Measurements from ENCODE around the gene FOXP1.

The FOXP1 gene

DNA sequence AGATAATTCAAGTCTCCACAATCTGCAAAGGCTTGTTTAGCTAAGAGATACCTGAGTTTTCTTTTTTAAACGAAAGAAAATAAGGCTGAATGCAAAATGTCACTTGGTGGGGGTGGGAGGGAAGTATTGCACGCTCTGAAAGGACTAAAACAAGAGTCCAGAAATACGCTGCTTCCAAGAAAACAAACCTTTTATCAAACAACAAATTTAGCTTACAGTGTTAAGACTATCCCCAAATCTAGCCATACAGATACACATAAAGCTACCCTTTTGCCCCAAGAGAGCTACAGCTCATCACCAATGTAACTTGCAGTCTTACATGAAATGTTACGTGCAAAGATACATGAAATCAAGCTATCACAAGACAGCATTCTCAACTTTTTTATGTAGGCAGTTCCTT lies 522.5 kb downstream of the FOXP1 start:
- TF ChIP-seq, protein P1, sequence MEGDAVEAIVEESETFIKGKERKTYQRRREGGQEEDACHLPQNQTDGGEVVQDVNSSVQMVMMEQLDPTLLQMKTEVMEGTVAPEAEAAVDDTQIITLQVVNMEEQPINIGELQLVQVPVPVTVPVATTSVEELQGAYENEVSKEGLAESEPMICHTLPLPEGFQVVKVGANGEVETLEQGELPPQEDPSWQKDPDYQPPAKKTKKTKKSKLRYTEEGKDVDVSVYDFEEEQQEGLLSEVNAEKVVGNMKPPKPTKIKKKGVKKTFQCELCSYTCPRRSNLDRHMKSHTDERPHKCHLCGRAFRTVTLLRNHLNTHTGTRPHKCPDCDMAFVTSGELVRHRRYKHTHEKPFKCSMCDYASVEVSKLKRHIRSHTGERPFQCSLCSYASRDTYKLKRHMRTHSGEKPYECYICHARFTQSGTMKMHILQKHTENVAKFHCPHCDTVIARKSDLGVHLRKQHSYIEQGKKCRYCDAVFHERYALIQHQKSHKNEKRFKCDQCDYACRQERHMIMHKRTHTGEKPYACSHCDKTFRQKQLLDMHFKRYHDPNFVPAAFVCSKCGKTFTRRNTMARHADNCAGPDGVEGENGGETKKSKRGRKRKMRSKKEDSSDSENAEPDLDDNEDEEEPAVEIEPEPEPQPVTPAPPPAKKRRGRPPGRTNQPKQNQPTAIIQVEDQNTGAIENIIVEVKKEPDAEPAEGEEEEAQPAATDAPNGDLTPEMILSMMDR (IDR thresholded peaks at IDR 0.05; ENCODE audit: unreplicated experiment in 3 of 3) = no peak
- Mint-ChIP-seq H3K36me3 (ENCODE audit: low read depth) (no peaks in the 10 kb centered on the region), H3K4me1 (peaks cover 15% of the 10 kb centered on the region), H3K4me3 (peak overlapping the region in 1 of 3 experiments; percentile 6), H3K27ac (peak overlapping the region in 1 of 3 experiments; percentile 61), H3K27me3 (ENCODE audit: low read depth) (peaks cover 4% of the 10 kb centered on the region), H3K9me3 (no peaks in the 10 kb centered on the region)

DNA sequence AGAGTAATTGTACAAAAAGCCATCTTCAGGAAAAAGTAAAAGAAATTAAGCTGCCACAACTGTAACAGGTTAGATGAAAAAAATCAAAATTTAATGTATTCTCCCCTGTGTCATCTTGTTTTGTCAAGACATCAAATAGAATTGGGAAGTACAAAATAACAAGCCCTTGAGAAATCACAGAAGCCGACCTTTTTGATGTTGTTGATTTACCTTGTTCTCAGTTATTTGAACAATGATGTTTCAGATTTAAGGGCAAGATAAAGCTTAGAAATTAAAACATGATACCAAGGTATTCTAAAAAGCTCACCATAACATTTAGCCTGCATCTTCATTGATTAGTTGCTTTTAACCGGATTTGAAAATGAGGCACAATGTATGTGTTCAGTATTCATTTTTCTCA lies 523.0 kb downstream of the FOXP1 start:
- Mint-ChIP-seq H3K27ac (peak overlapping the region in 1 of 3 experiments; percentile 61), H3K9me3 (no peaks in the 10 kb centered on the region), H3K36me3 (ENCODE audit: low read depth) (no peaks in the 10 kb centered on the region), H3K4me1 (peaks cover 15% of the 10 kb centered on the region), H3K4me3 (no peak overlapping the region), H3K27me3 (ENCODE audit: low read depth) (peaks cover 4% of the 10 kb centered on the region)
- TF ChIP-seq, protein P1 (IDR thresholded peaks at IDR 0.05; ENCODE audit: unreplicated experiment in 3 of 3) = no peak

DNA sequence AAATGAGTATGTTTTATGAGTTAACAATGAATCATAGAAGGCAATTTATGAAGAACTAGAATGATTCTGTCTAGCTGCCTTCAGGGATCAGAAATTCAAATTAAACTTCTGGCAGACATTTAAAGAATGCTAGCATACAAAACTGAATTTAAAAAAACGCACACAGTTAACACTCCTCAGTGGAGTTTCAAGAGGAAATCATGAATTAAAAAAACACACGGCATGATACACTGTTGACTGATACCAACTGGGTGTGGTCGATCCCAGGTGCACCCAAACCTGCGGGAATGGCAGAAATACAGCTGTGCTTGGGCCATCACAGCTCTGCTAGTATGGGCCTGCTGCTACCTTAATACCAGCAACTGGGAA lies 526.0 kb downstream of the FOXP1 start:
- H3K27me3 Mint-ChIP-seq (ENCODE audit: low read depth) = peaks cover 4% of the 10 kb centered on the region
- H3K36me3 Mint-ChIP-seq (ENCODE audit: low read depth) = no peaks in the 10 kb centered on the region
- TF ChIP-seq, protein P1 (IDR thresholded peaks at IDR 0.05; ENCODE audit: unreplicated experiment in 3 of 3) = no peak

DNA sequence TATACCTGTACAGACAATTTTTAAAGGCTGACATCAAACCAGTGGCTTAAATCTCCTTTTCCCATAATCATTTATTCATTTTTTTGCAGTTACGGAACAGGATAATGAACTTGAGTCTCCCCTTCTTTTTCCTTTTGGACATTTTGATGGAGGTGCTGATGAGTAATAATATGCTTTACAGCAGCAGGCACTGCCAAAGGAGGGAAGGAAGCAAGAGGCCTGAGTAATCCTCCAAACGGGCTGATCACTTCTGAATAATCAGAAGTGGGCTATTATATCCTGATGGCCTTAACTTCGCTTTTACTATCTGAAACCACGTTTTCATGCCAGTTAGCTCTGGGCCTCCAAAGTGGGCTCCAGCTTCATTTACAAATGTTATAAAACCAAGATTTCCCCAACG lies 527.2 kb downstream of the FOXP1 start:
- H3K4me3 Mint-ChIP-seq = no peak overlapping the region
- no peaks in the 10 kb centered on the region for H3K9me3 Mint-ChIP-seq
- H3K27ac Mint-ChIP-seq = no peak overlapping the region
- peaks cover 10% of the 10 kb centered on the region for H3K36me3 Mint-ChIP-seq (ENCODE audit: low read depth)
- peaks cover 53% of the 10 kb centered on the region for H3K4me1 Mint-ChIP-seq
- TF ChIP-seq, protein P1 (IDR thresholded peaks at IDR 0.05; ENCODE audit: unreplicated experiment in 3 of 3) = no peak
- H3K27me3 Mint-ChIP-seq (ENCODE audit: low read depth) = peaks cover 4% of the 10 kb centered on the region

More for the DNA sequence above, 526.0 kb downstream of the FOXP1 start:
- Mint-ChIP-seq H3K4me3 (no peak overlapping the region), H3K27ac (no peak overlapping the region), H3K4me1 (peaks cover 42% of the 10 kb centered on the region), H3K9me3 (no peaks in the 10 kb centered on the region)

DNA sequence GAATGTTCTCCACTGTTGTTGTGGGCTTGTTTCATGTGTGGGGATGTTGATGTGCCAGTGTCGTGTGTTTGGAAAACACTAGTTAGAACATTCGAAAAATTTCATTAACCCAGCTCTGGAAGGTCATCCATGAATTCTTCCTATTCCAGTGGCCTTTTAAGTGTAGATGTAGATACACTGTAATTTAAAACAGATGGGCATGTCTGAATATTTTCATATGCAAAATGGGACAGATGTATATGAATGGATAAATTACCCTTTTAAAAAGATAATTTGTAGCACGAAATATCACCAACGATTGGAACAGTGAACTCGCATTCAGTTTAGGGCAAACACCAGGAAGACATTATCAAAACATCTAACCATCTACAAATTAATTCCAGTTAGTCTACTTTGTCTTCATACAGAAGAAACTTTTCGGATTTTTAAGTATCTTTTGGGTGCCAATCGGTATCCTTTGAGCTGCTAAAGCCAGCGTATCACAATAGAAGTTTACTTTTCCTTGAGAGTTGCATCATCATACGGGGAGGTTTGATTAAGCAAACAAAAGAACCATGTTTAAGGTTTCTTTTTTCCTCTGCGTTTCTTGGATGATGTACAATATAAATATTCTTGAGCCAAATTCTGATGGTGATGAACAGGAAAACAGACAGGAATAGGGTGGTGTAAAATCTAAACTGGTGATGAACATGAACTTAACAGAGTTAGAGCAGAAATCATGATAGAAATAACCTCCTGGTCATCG lies 528.1 kb downstream of the FOXP1 start:
- peaks cover 4% of the 10 kb centered on the region for H3K27me3 Mint-ChIP-seq (ENCODE audit: low read depth)
- H3K36me3 Mint-ChIP-seq (ENCODE audit: low read depth) = peaks cover 18% of the 10 kb centered on the region
- H3K4me3 Mint-ChIP-seq = peak overlapping the region in 1 of 3 experiments; percentile 8
- H3K27ac Mint-ChIP-seq = peak overlapping the region in 2 of 3 experiments; percentile 18 to 66
- H3K4me1 Mint-ChIP-seq = peaks cover 54% of the 10 kb centered on the region
- TF ChIP-seq, protein P1 (IDR thresholded peaks at IDR 0.05; ENCODE audit: unreplicated experiment in 3 of 3) = no peak
- no peaks in the 10 kb centered on the region for H3K9me3 Mint-ChIP-seq

DNA sequence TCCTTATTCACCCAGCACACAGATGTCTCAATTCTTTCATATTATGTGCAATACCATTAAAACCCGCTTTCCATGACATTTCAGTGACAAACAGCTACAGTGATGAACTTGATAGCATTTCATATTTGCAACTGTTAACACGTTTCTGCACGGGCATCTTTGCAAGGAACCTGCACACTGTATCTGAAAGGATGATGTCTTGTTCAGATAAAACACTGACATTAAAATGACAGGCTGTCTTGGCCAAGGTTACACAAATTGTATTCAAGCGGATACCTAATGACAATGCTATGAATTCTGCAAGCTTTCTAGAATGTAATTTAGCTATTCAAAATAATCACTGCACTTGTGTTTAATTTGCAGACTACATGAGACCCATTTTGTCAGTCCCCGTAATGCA lies 529.2 kb downstream of the FOXP1 start:
- peaks cover 4% of the 10 kb centered on the region for H3K27me3 Mint-ChIP-seq (ENCODE audit: low read depth)
- H3K27ac Mint-ChIP-seq = no peak overlapping the region

More for the DNA sequence above, 529.2 kb downstream of the FOXP1 start:
- Mint-ChIP-seq H3K36me3 (ENCODE audit: low read depth) (peaks cover 18% of the 10 kb centered on the region), H3K4me1 (peaks cover 62% of the 10 kb centered on the region), H3K9me3 (no peaks in the 10 kb centered on the region), H3K4me3 (no peak overlapping the region)
- TF ChIP-seq, protein P1 (IDR thresholded peaks at IDR 0.05; ENCODE audit: unreplicated experiment in 3 of 3) = no peak
